ENCODE results near the gene LTB4R2.
"Not testable (repeated sequence)": the region's sequence is repeated elsewhere in the genome, so short reads cannot be mapped to it uniquely, and the experiment has no call there.

Gene LTB4R2

GRCh38 chr14:24321212-24321975 is 11.5 kb downstream of the LTB4R2 start:
- DNase-seq: no peak

- DNase-seq: no peak
Measured at GRCh38 chr14:24322672-24323071, 12.7 kb downstream of the LTB4R2 start.

GRCh38 chr14:24323341-24323740 is 13.4 kb downstream of the LTB4R2 start:
- DNase-seq: no peak

GRCh38 chr14:24324024-24324423 is 14.1 kb downstream of the LTB4R2 start:
- DNase-seq: no peak

GRCh38 chr14:24325041-24325530 is 15.1 kb downstream of the LTB4R2 start:
- no peak for DNase-seq

- DNase-seq: no peak
Measured at GRCh38 chr14:24325963-24326362, 16.0 kb downstream of the LTB4R2 start.

- DNase-seq: no peak
Measured at GRCh38 chr14:24327303-24327702, 17.4 kb downstream of the LTB4R2 start.

- DNase-seq: not testable (repeated sequence)
Measured at GRCh38 chr14:24327914-24328313, 18.0 kb downstream of the LTB4R2 start.

- DNase-seq: no peak
Measured at GRCh38 chr14:24329073-24329663, 19.2 kb downstream of the LTB4R2 start.

- DNase-seq: no peak
Measured at GRCh38 chr14:24329736-24330135, 19.8 kb downstream of the LTB4R2 start.

- DNase-seq: no peak
Measured at GRCh38 chr14:24330973-24331674, 21.2 kb downstream of the LTB4R2 start.

- DNase-seq: no peak
Measured at GRCh38 chr14:24331731-24332267, 21.9 kb downstream of the LTB4R2 start.

GRCh38 chr14:24332268-24332993 is 22.5 kb downstream of the LTB4R2 start:
- peak; percentile 27 for DNase-seq

- DNase-seq: no peak
Measured at GRCh38 chr14:24334431-24335291, 24.7 kb downstream of the LTB4R2 start, which contains the start of gene ADCY4. ADCY4 (minus strand) TSS chr14:24335071; CDS start chr14:24334652, 419 bp downstream.

GRCh38 chr14:24335461-24336171 is 25.7 kb downstream of the LTB4R2 start:
- DNase-seq: no peak

- DNase-seq: no peak
Measured at GRCh38 chr14:24337144-24337823, 27.3 kb downstream of the LTB4R2 start.

GRCh38 chr14:24337824-24338175 is 27.9 kb downstream of the LTB4R2 start:
- DNase-seq: no peak

- no peak for DNase-seq
Measured at GRCh38 chr14:24338843-24339242, 28.9 kb downstream of the LTB4R2 start.

GRCh38 chr14:24339284-24340151 is 29.6 kb downstream of the LTB4R2 start, which contains the start of gene RIPK3:
RIPK3 (minus strand) TSS chr14:24339991; CDS start chr14:24339826, 165 bp downstream.
- DNase-seq: no peak

Measured in NCI-H1092 (cell line).